ENCODE results near the gene RASGRP3.

Gene RASGRP3

GRCh38 chr2:33492399-33493134 lies 16.1 kb downstream of the RASGRP3 start:
- H3K4me3 ChIP-seq (ENCODE audit: low read depth, low read length): no peak overlapping the region

GRCh38 chr2:33494155-33494779 lies 17.8 kb downstream of the RASGRP3 start:
- no peak for TF ChIP-seq CTCF (IDR thresholded peaks at IDR 0.05; ENCODE audit: borderline replicate concordance, insufficient read depth, low read depth, low read length)
- no peak overlapping the region for H3K4me3 ChIP-seq (ENCODE audit: low read depth, low read length)

More at GRCh38 chr2:33492399-33493134, 16.1 kb downstream of the RASGRP3 start:
- no peak for TF ChIP-seq CTCF (IDR thresholded peaks at IDR 0.05; ENCODE audit: borderline replicate concordance, insufficient read depth, low read depth, low read length)

GRCh38 chr2:33494877-33495641 lies 18.6 kb downstream of the RASGRP3 start:
- H3K4me3 ChIP-seq (ENCODE audit: low read depth, low read length): no peak overlapping the region
- TF ChIP-seq CTCF (IDR thresholded peaks at IDR 0.05; ENCODE audit: borderline replicate concordance, insufficient read depth, low read depth, low read length): no peak

GRCh38 chr2:33495683-33496082 lies 19.2 kb downstream of the RASGRP3 start:
- TF ChIP-seq CTCF (IDR thresholded peaks at IDR 0.05; ENCODE audit: borderline replicate concordance, insufficient read depth, low read depth, low read length): no peak
- H3K4me3 ChIP-seq (ENCODE audit: low read depth, low read length): no peak overlapping the region

- no peak overlapping the region for H3K4me3 ChIP-seq (ENCODE audit: low read depth, low read length)
These were observed 19.7 kb downstream of the RASGRP3 start for GRCh38 chr2:33496150-33496549.

GRCh38 chr2:33496726-33497125 lies 20.3 kb downstream of the RASGRP3 start:
- H3K4me3 ChIP-seq (ENCODE audit: low read depth, low read length): no peak overlapping the region
- TF ChIP-seq CTCF (IDR thresholded peaks at IDR 0.05; ENCODE audit: borderline replicate concordance, insufficient read depth, low read depth, low read length): no peak

More at GRCh38 chr2:33496150-33496549, 19.7 kb downstream of the RASGRP3 start:
- TF ChIP-seq CTCF (IDR thresholded peaks at IDR 0.05; ENCODE audit: borderline replicate concordance, insufficient read depth, low read depth, low read length): no peak

Data from GM12875 (cell line).